Measurements from ENCODE around the gene TMEM256. TPM values are rescaled to one million over a fixed set of nuclear protein-coding genes. Genes with fewer than 3 reads are reported as not detected.

The TMEM256 gene
- total RNA-seq, 4 donors from 2014 or later: 88.3 to 121 (median 103) TPM

GRCh38 chr17:7388856-7389255, 15.0 kb downstream of the TMEM256 start:
- Histone ChIP-seq H3K4me3 (no peak overlapping the region), H3K4me1 (peaks cover 0 to 26% (median 14%) of the 10 kb centered on the region in 4 donors), H3K27ac (no peak overlapping the region), H3K27me3 (no peaks in the 10 kb centered on the region), H3K9me3 (no peaks in the 10 kb centered on the region), H3K36me3 (peaks cover 0 to 70% (median 0%) of the 10 kb centered on the region in 3 donors)
- WGBS, 2 donors: 94% methylated on average over 9 of the region's 10 CpGs; no CpG with 5 or more reads in 1 of the 2 donors
- TF ChIP-seq POLR2A (IDR thresholded peaks at IDR 0.05) (no peak), EP300 (IDR thresholded peaks at IDR 0.05) (no peak)
- TF ChIP-seq, protein P1, sequence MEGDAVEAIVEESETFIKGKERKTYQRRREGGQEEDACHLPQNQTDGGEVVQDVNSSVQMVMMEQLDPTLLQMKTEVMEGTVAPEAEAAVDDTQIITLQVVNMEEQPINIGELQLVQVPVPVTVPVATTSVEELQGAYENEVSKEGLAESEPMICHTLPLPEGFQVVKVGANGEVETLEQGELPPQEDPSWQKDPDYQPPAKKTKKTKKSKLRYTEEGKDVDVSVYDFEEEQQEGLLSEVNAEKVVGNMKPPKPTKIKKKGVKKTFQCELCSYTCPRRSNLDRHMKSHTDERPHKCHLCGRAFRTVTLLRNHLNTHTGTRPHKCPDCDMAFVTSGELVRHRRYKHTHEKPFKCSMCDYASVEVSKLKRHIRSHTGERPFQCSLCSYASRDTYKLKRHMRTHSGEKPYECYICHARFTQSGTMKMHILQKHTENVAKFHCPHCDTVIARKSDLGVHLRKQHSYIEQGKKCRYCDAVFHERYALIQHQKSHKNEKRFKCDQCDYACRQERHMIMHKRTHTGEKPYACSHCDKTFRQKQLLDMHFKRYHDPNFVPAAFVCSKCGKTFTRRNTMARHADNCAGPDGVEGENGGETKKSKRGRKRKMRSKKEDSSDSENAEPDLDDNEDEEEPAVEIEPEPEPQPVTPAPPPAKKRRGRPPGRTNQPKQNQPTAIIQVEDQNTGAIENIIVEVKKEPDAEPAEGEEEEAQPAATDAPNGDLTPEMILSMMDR (IDR thresholded peaks at IDR 0.05): no peak
- DNase-seq (ENCODE audit: low spot score in 2 of 2): no peak

DNA sequence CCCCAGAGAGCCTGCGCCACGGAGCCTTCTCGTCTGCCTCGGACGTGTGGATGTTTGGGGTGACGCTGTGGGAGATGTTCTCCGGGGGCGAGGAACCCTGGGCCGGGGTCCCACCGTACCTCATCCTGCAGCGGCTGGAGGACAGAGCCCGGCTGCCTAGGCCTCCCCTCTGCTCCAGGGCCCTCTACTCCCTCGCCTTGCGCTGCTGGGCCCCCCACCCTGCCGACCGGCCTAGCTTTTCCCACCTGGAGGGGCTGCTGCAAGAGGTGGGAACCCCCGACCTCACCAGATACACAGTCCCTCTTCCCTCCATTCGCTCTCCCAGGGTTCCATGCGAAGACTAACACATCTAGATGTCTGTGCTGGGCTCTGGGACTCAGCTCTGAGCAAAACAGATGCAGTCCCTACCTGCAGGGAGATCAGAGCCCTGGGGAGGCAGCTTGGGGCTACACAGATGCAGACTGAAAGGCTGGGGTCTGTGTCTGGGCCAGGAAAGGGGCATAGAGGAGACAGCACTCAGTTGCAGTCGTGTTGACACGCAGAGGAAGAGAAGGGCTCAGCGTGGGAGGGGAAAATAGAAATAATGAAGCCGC, 19.3 kb downstream of the TMEM256 start:
- no peaks in the 10 kb centered on the region for H3K9me3 ChIP-seq
- H3K36me3 ChIP-seq: peaks cover 0 to 36% (median 0%) of the 10 kb centered on the region in 3 donors
- TF ChIP-seq, protein P1 (IDR thresholded peaks at IDR 0.05): no peak
- TF ChIP-seq POLR2A (IDR thresholded peaks at IDR 0.05) (no peak), EP300 (IDR thresholded peaks at IDR 0.05) (no peak)
- peak overlapping the region in 3 of 4 donors; percentile 48 to 60 (median 52) for H3K4me3 ChIP-seq
- H3K4me1 ChIP-seq: peaks cover 0 to 40% (median 13%) of the 10 kb centered on the region in 4 donors
- whole genome bisulfite sequencing, 2 donors: 46 to 56% methylated on average over 16 to 20 of the region's 23 CpGs
- peak overlapping the region; percentile 55 to 86 (median 82) for H3K27ac ChIP-seq
- peaks cover 0 to 39% of the 10 kb centered on the region in 2 donors for H3K27me3 ChIP-seq
- no peak for DNase-seq (ENCODE audit: low spot score in 2 of 2)

DNA sequence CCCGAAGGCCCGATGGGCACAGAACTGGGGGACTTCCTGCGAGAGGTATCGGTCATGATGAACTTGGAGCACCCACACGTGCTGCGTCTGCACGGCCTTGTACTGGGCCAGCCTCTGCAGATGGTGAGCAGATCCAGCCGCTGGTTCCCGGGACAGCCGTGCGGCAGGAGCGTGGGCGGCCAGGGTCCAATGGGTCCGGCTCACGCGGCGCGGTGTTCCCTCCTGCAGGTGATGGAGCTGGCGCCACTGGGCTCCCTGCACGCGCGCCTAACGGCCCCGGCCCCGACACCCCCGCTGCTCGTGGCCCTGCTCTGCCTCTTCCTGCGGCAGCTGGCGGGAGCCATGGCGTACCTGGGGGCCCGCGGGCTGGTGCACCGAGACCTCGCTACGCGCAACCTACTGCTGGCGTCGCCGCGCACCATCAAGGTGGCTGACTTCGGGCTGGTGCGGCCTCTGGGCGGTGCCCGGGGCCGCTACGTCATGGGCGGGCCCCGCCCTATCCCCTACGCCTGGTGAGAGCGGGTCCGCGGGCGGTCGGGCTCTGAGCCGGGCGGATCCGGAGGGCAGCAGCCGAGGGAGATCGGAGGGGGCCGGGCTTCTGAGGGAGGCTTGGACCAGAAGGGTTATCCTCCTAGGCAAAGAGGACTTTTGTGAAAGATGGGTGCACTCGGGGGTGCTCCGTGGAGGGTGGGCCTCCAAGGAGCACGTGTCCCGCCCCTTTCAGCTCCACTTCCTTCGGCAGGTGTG, 20.0 kb downstream of the TMEM256 start:
- DNase-seq (ENCODE audit: low spot score in 2 of 2): no peak
- TF ChIP-seq EP300 (IDR thresholded peaks at IDR 0.05): peak in 1 of 2 donors; percentile 53
- peak in 1 of 2 donors; percentile 23 for TF ChIP-seq POLR2A (IDR thresholded peaks at IDR 0.05)
- TF ChIP-seq, protein P1 (IDR thresholded peaks at IDR 0.05): no peak

GRCh38 chr17:7383371-7383741, 20.5 kb downstream of the TMEM256 start:
- peaks cover 0 to 40% (median 13%) of the 10 kb centered on the region in 4 donors for H3K4me1 ChIP-seq
- H3K9me3 ChIP-seq: no peaks in the 10 kb centered on the region
- WGBS, 2 donors: 63 to 84% methylated on average over 6 to 10 of the region's 11 CpGs
- no peak for TF ChIP-seq EP300 (IDR thresholded peaks at IDR 0.05)
- TF ChIP-seq POLR2A (IDR thresholded peaks at IDR 0.05): no peak
- TF ChIP-seq, protein P1 (IDR thresholded peaks at IDR 0.05): no peak
- no peak for DNase-seq (ENCODE audit: low spot score in 2 of 2)
- H3K4me3 ChIP-seq: peak overlapping the region; percentile 48 to 60 (median 52)
- H3K27ac ChIP-seq: peak overlapping the region in 3 of 4 donors; percentile 55 to 86 (median 83)
- H3K27me3 ChIP-seq: peaks cover 0 to 47% of the 10 kb centered on the region in 2 donors
- peaks cover 0 to 23% (median 0%) of the 10 kb centered on the region in 3 donors for H3K36me3 ChIP-seq

More for the DNA sequence above, 20.0 kb downstream of the TMEM256 start:
- WGBS, 2 donors: 10 to 15% methylated on average over 26 to 32 of the region's 65 CpGs
- peak overlapping the region; percentile 48 to 60 (median 52) for H3K4me3 ChIP-seq
- no peaks in the 10 kb centered on the region for H3K9me3 ChIP-seq
- peaks cover 0 to 44% of the 10 kb centered on the region in 2 donors for H3K27me3 ChIP-seq
- peaks cover 0 to 29% (median 0%) of the 10 kb centered on the region in 3 donors for H3K36me3 ChIP-seq
- H3K27ac ChIP-seq: peak overlapping the region; percentile 55 to 86 (median 82)
- peaks cover 0 to 40% (median 13%) of the 10 kb centered on the region in 4 donors for H3K4me1 ChIP-seq

DNA sequence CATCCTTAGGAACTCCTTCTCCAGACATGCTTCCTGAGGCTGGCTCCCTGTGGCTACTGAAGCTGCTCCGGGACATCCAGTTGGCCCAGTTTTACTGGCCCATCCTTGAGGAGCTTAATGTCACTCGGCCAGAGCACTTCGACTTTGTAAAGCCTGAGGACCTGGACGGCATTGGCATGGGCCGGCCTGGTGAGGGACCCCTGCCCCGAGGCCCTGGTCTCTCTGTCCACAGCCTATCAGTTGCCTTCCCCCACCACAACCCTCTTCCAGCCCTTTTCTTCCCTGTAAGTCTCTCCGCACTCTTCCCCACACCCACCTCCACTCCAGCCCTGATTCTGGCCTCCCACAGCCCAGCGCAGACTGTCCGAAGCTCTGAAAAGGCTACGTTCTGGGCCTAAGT, 21.0 kb downstream of the TMEM256 start:
- Histone ChIP-seq H3K36me3 (peaks cover 0 to 19% (median 0%) of the 10 kb centered on the region in 3 donors), H3K4me1 (peaks cover 0 to 40% (median 13%) of the 10 kb centered on the region in 4 donors), H3K9me3 (no peaks in the 10 kb centered on the region), H3K27ac (no peak overlapping the region), H3K4me3 (no peak overlapping the region), H3K27me3 (peaks cover 0 to 47% of the 10 kb centered on the region in 2 donors)
- TF ChIP-seq EP300 (IDR thresholded peaks at IDR 0.05) (no peak), POLR2A (IDR thresholded peaks at IDR 0.05) (no peak)
- TF ChIP-seq, protein P1 (IDR thresholded peaks at IDR 0.05): no peak
- 79 to 86% methylated on average over 10 of the region's 10 CpGs for WGBS, 2 donors
- DNase-seq (ENCODE audit: low spot score in 2 of 2): no peak

Data from tibial nerve (tissue), 4 donors.